Fibroblast of gingiva (primary cell): ENCODE results near the gene CGB3.
"Not testable (repeated sequence)": the region's sequence is repeated elsewhere in the genome, so short reads cannot be mapped to it uniquely, and the experiment has no call there.

ENCODE experiments used
- DNase-seq: peaks from one replicate; pipeline ENCODE4 v3.0.0-alpha.2; 2011; ENCODE audit warnings: low read depth

Gene CGB3

GRCh38 chr19:49024233-49024632 lies at the start of gene CGB3:
Gene CGB3 (minus strand): TSS chr19:49024333. CDS start chr19:49023971, 362 bp downstream.
- not testable (repeated sequence) for DNase-seq

GRCh38 chr19:49071860-49072547 lies 47.9 kb upstream of the CGB3 start:
- no peak for DNase-seq

- DNase-seq: no peak
Observed at GRCh38 chr19:49070416-49070815, 46.3 kb upstream of the CGB3 start.

GRCh38 chr19:49069026-49069425 lies 44.9 kb upstream of the CGB3 start:
- DNase-seq: no peak

GRCh38 chr19:49067554-49067953 lies 43.4 kb upstream of the CGB3 start:
- DNase-seq: no peak

- DNase-seq: no peak
Observed at GRCh38 chr19:49065905-49066512, 41.9 kb upstream of the CGB3 start.

- no peak for DNase-seq
Observed at GRCh38 chr19:49064768-49065611, 40.9 kb upstream of the CGB3 start, which contains the start of gene NTF4. Gene NTF4 (minus strand): TSS chr19:49064818. CDS start chr19:49061997, 2,821 bp downstream.

- no peak for DNase-seq
Observed at GRCh38 chr19:49064029-49064629, 40.0 kb upstream of the CGB3 start.

- DNase-seq: no peak
Observed at GRCh38 chr19:49061445-49061844, 37.3 kb upstream of the CGB3 start.

- no peak for DNase-seq
Observed at GRCh38 chr19:49061000-49061399, 36.9 kb upstream of the CGB3 start.

GRCh38 chr19:49059053-49059452 lies 34.9 kb upstream of the CGB3 start:
- DNase-seq: no peak

GRCh38 chr19:49058562-49058961 lies 34.4 kb upstream of the CGB3 start:
- DNase-seq: no peak

GRCh38 chr19:49057636-49058234 lies 33.6 kb upstream of the CGB3 start, which contains the start of gene CGB7:
Gene CGB7 (minus strand): TSS chr19:49057749. CDS start chr19:49055375, 2,374 bp downstream.
- peak; percentile 17 for DNase-seq

- DNase-seq: not testable (repeated sequence)
Observed at GRCh38 chr19:49056902-49057596, 32.9 kb upstream of the CGB3 start.

- DNase-seq: peak; percentile 6
Observed at GRCh38 chr19:49056101-49056901, 32.2 kb upstream of the CGB3 start.

- not testable (repeated sequence) for DNase-seq
Observed at GRCh38 chr19:49050376-49051033, 26.4 kb upstream of the CGB3 start.

GRCh38 chr19:49049834-49050233 lies 25.7 kb upstream of the CGB3 start:
- DNase-seq: not testable (repeated sequence)

GRCh38 chr19:49049011-49049410 lies 24.9 kb upstream of the CGB3 start, which contains the start of gene CGB8:
Gene CGB8 (minus strand): TSS chr19:49049111. CDS start chr19:49048739, 372 bp downstream.
- not testable (repeated sequence) for DNase-seq

GRCh38 chr19:49043548-49043947 lies 19.4 kb upstream of the CGB3 start, which contains the start of gene CGB5:
Gene CGB5 (plus strand): TSS chr19:49043848. CDS start chr19:49044210, 362 bp downstream.
- not testable (repeated sequence) for DNase-seq
